Measurements from ENCODE around the gene LRP1B.

The LRP1B gene

DNA sequence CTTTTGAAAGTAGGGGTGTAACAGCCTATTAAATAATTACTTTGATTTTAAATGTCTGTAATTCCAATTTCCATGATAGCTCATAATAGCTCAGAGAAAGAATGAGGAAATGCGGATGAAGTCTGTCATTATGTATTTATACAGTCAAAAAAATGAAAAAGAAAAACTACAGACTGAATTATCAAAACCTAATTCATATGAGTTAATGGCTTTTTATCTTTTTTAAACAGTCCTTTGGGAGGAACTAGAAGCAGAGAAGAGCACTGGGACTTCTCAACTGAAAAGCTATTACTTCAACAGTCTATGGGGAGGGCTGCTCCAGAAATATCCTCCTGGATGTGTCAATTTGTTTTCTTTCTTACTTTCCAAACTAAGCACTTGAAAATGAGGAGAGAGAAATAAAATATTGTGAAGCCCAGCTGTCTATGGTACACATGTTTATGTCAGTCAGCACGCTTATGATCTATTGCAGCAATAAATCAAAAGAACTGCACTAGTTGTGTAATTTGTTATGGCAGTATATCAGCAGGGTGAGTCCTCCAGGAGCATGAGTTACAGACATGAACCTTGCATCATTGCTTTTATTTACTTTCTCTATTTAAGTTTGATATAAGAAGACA is 1550.2 kb downstream of the LRP1B start:
- TF ChIP-seq POLR2AphosphoS5 (IDR thresholded peaks at IDR 0.05; ENCODE audit: low read depth, low read length): no peak
- no peak for TF ChIP-seq TAF1 (IDR thresholded peaks at IDR 0.05; ENCODE audit: borderline replicate concordance, insufficient read depth, low read length)
- TF ChIP-seq SIN3A (IDR thresholded peaks at IDR 0.05; ENCODE audit: borderline replicate concordance, insufficient read depth, low read length): no peak
- no peak for TF ChIP-seq REST (IDR thresholded peaks at IDR 0.05; ENCODE audit: insufficient read depth in 1 of 2, low read depth in 2 of 2, low read length in 2 of 2)
- TF ChIP-seq FOXP2 (optimal IDR thresholded peaks at IDR 0.05; ENCODE audit: borderline replicate concordance, extremely low read depth, extremely low read length, insufficient read depth): no peak

DNA sequence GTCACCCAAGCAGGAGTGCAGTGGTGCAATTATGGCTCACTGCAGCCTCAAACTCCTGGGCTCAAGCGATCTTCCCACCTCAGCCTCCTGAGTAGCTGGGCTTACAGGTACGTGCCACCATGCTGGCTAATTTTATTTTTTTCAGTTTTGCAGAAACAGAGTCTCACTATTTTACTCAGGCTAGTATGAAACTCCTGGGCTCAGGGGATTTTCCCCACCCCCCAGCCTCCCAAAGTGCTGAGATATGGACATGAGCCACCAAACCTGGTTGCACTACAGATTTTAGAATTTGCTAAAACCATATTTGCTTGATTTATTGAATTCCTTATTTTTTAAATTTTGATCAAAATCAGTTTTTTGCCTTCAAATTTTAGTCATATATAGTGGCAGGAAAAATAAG is 1553.4 kb downstream of the LRP1B start:
- no peak for TF ChIP-seq REST (IDR thresholded peaks at IDR 0.05; ENCODE audit: insufficient read depth in 1 of 2, low read depth in 2 of 2, low read length in 2 of 2)

DNA sequence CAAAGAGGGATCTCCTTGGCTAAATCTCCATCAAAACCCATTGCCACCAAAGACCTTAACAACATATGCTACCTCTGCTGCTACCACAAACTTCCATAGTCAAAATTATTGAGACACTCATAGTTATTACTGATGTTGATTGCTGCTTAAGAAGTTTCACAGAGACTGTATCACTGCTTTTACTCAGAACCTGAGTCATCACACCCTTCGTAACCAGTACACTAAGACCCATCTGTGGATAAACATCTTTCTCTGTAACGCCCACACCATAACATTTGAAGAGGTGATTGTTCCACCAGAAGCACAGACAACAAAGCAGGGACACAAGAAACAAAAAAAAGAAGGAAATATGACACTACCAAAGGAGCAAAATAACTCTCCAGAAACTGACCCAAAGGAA is 1563.1 kb downstream of the LRP1B start:
- TF ChIP-seq REST (IDR thresholded peaks at IDR 0.05; ENCODE audit: insufficient read depth in 1 of 2, low read depth in 2 of 2, low read length in 2 of 2): no peak
- TF ChIP-seq SIN3A (IDR thresholded peaks at IDR 0.05; ENCODE audit: borderline replicate concordance, insufficient read depth, low read length): no peak
- no peak for TF ChIP-seq TAF1 (IDR thresholded peaks at IDR 0.05; ENCODE audit: borderline replicate concordance, insufficient read depth, low read length)
- TF ChIP-seq POLR2AphosphoS5 (IDR thresholded peaks at IDR 0.05; ENCODE audit: low read depth, low read length): no peak
- TF ChIP-seq FOXP2 (optimal IDR thresholded peaks at IDR 0.05; ENCODE audit: borderline replicate concordance, extremely low read depth, extremely low read length, insufficient read depth): no peak

DNA sequence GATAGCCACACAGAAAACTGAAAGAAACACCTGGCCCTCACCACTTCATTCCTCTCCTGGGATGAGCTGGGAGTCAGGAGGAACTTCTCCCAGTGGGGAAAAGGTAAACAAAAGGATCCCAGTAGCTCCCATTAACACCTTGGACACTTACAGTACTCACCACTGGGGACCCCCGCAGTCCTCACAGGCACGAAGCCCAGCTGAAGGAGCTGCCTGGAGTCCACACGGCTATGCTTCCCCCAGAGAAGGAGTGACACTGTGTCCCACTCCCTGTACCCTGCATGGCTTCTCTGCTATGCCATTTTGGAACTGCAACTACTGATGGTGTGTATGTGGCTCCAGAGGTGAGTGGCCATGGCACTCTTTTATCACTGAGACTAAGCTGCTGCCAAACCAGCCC is 1565.1 kb downstream of the LRP1B start:
- TF ChIP-seq POLR2AphosphoS5 (IDR thresholded peaks at IDR 0.05; ENCODE audit: low read depth, low read length): no peak
- TF ChIP-seq REST (IDR thresholded peaks at IDR 0.05; ENCODE audit: insufficient read depth in 1 of 2, low read depth in 2 of 2, low read length in 2 of 2): no peak
- TF ChIP-seq SIN3A (IDR thresholded peaks at IDR 0.05; ENCODE audit: borderline replicate concordance, insufficient read depth, low read length): no peak
- no peak for TF ChIP-seq TAF1 (IDR thresholded peaks at IDR 0.05; ENCODE audit: borderline replicate concordance, insufficient read depth, low read length)

DNA sequence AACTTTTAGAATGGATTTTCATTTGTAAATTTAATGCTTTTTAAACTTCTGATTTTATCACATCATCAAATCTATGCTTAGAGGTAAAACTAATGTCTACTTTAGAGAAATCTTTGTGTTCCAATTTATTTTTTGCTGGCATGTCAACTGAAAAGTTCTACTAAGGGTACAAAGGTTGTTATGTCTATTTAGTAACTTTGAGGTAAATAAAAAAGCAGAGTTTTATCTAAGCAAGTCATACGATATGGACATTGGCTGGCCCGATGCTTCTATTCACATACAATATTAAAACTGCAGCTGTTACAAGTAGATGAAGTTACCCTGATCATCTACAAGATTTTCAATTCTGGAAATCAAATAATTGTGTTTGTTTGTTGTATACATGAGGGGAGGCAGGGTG is 1575.1 kb downstream of the LRP1B start:
- no peak for TF ChIP-seq REST (IDR thresholded peaks at IDR 0.05; ENCODE audit: insufficient read depth in 1 of 2, low read depth in 2 of 2, low read length in 2 of 2)

Data from PFSK-1 (cell line).